Esophagus muscularis mucosa (tissue), 3 donors: ENCODE results near the gene STT3B.

Source experiments
- CTCF ChIP-seq, 3 experiments: fragments of 200-600 bp in 2 of 3; fragments of 450-650 bp in 1 of 3; sonication (generic) in 2 of 3; IDR thresholded peaks; one replicate each; pipeline ENCODE4 v1.5.1; 2017 to 2019; ENCODE audit warnings: antibody characterized with exemption in 3 of 3, mild to moderate bottlenecking in 2 of 3, moderate library complexity in 1 of 3
- POLR2A ChIP-seq: fragments of 450-650 bp; IDR thresholded peaks from one replicate; pipeline ENCODE4 v1.6.1; 2017; ENCODE audit warnings: antibody characterized with exemption, moderate library complexity, mild to moderate bottlenecking, low read depth
- POLR2AphosphoS5 ChIP-seq, 2 donors: sonication (generic); formaldehyde crosslinking; IDR thresholded peaks; one replicate each; pipeline ENCODE4 v1.6.1; 2017; ENCODE audit warnings: antibody characterized with exemption in 2 of 2

- TF ChIP-seq CTCF (IDR thresholded peaks at IDR 0.05) (no peak), POLR2A (no peak), POLR2AphosphoS5 (IDR thresholded peaks at IDR 0.05) (no peak)
Observed at GRCh38 chr3:31596176-31596575, 63.5 kb downstream of the STT3B start.
